HG03139 (cell line): ENCODE results near the gene CFD.
"Not testable (repeated sequence)": the region's sequence is repeated elsewhere in the genome, so short reads cannot be mapped to it uniquely, and the experiment has no call there.

Experiments
- ATAC-seq: cut with Tn5 transposase; IDR thresholded peaks from one replicate; pipeline ENCODE4 v1.9.1; 2021; ENCODE audit not compliant: unreplicated experiment

The CFD gene

GRCh38 chr19:825897-826644, 33.4 kb upstream of the CFD start:
- ATAC-seq = no peak

- no peak for ATAC-seq
These were observed 32.2 kb upstream of the CFD start for GRCh38 chr19:827314-827709.

GRCh38 chr19:827710-828321, 31.6 kb upstream of the CFD start, which contains the start of gene AZU1:
TSS of gene AZU1 (plus strand) at chr19:827837. CDS start at chr19:827847, 10 bp downstream.
- ATAC-seq = no peak

- ATAC-seq = no peak
These were observed 30.2 kb upstream of the CFD start for GRCh38 chr19:829129-829758.

- ATAC-seq = no peak
These were observed 27.8 kb upstream of the CFD start for GRCh38 chr19:831407-832369.

- no peak for ATAC-seq
These were observed 25.2 kb upstream of the CFD start for GRCh38 chr19:834216-834615.

GRCh38 chr19:835210-835810, 24.2 kb upstream of the CFD start:
- ATAC-seq = no peak

GRCh38 chr19:840519-841206, 18.8 kb upstream of the CFD start, which contains the start of gene PRTN3:
TSS of gene PRTN3 (plus strand) at chr19:840999. CDS start at chr19:841009, 10 bp downstream.
- ATAC-seq = no peak

- not testable (repeated sequence) for ATAC-seq
These were observed 16.7 kb upstream of the CFD start for GRCh38 chr19:842802-843179.

GRCh38 chr19:843180-843835, 16.2 kb upstream of the CFD start:
- ATAC-seq = no peak

- no peak for ATAC-seq
These were observed 15.5 kb upstream of the CFD start for GRCh38 chr19:843836-844545.

GRCh38 chr19:844546-844971, 14.9 kb upstream of the CFD start:
- ATAC-seq = no peak

GRCh38 chr19:845707-846521, 13.6 kb upstream of the CFD start:
- ATAC-seq = no peak

GRCh38 chr19:848386-848921, 11.0 kb upstream of the CFD start:
- no peak for ATAC-seq

GRCh38 chr19:849195-849594, 10.3 kb upstream of the CFD start:
- ATAC-seq = not testable (repeated sequence)

GRCh38 chr19:850221-850978, 9.1 kb upstream of the CFD start:
- no peak for ATAC-seq

- ATAC-seq = no peak
These were observed 8.5 kb upstream of the CFD start for GRCh38 chr19:850979-851335.
